ENCODE results near the gene ARMC10.

GRCh38 chr7:103083210-103083609 lies 8.3 kb downstream of the ARMC10 start:
- TF ChIP-seq EZH2phosphoT487 (IDR thresholded peaks at IDR 0.05; ENCODE audit: borderline replicate concordance, low read length) (no peak), CTCF (conservative IDR thresholded peaks at IDR 0.05; ENCODE audit: low read depth, low read length) (no peak)
